Neural progenitor cell (in vitro differentiated cells): Measurements from ENCODE around the gene WSCD2.

ENCODE experiments used
- EZH2phosphoT487 ChIP-seq: fragments of 200-600 bp; sonication (generic); IDR thresholded peaks from 2 replicates; pipeline ENCODE4 v1.6.1; 2017; ENCODE audit warnings: antibody characterized with exemption
- TF ChIP-seq, protein P1 (sequence below): fragments of 200-600 bp; sonication (generic); IDR thresholded peaks from 2 replicates; pipeline ENCODE4 v1.5.1; 2017; ENCODE audit warnings: antibody characterized with exemption, mild to moderate bottlenecking

DNA sequence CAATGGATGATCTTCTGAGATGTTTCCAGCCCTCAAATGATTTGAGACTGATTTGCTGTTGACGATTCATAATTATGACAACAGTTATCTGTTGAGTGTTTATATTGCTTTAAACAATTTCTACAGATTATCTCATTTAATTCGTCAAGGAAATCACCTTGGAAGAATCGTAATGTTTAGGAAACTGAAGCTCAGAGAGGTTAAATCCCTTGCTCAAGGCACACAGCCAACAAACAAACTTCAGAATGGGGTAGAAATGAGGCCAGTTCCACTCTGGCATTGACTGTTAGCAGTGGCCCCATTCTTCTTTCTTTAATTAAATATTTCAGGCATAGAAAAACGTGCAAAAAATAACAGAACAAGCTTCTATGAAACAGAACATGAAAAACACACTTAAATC is 4.0 kb upstream of the WSCD2 start:
- TF ChIP-seq, protein P1, sequence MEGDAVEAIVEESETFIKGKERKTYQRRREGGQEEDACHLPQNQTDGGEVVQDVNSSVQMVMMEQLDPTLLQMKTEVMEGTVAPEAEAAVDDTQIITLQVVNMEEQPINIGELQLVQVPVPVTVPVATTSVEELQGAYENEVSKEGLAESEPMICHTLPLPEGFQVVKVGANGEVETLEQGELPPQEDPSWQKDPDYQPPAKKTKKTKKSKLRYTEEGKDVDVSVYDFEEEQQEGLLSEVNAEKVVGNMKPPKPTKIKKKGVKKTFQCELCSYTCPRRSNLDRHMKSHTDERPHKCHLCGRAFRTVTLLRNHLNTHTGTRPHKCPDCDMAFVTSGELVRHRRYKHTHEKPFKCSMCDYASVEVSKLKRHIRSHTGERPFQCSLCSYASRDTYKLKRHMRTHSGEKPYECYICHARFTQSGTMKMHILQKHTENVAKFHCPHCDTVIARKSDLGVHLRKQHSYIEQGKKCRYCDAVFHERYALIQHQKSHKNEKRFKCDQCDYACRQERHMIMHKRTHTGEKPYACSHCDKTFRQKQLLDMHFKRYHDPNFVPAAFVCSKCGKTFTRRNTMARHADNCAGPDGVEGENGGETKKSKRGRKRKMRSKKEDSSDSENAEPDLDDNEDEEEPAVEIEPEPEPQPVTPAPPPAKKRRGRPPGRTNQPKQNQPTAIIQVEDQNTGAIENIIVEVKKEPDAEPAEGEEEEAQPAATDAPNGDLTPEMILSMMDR: no peak
- TF ChIP-seq EZH2phosphoT487: no peak
